ENCODE measurements around the gene NXPE2. TPM values are rescaled to one million over a fixed set of nuclear protein-coding genes. Genes with fewer than 3 reads are reported as not detected.

Gene NXPE2
- total and polyA plus RNA-seq, 5 experiments from 2014 or later: not detected

Other genes starting within 250 kb of the NXPE2 start
- 10 to 100 TPM; 60.6 to 65.0 TPM for gene REXO2, start 239.1 kb upstream of the NXPE2 start, total RNA-seq
- 10 to 100 TPM; 45.8 to 49.5 (median 47.9) TPM for gene REXO2, start 239.1 kb upstream of the NXPE2 start, polyA plus RNA-seq
- gene NXPE1, start 118.6 kb upstream of the NXPE2 start, total RNA-seq: not detected
- gene NXPE1, start 118.6 kb upstream of the NXPE2 start, polyA plus RNA-seq: not detected
- not detected for gene NXPE4, start 82.7 kb upstream of the NXPE2 start, total RNA-seq
- gene NXPE4, start 82.7 kb upstream of the NXPE2 start, polyA plus RNA-seq: not detected

Measured in naive thymus-derived CD8-positive, alpha-beta T cell (primary cell).